RCC 7860 (cell line): Measurements from ENCODE around the gene CDK19.

Source experiments
- DNase-seq: peaks from one replicate; pipeline ENCODE4 v3.0.0-alpha.2; 2015; ENCODE audit warnings: low spot score
- FAIRE-seq: peaks from 2 replicates; lab custom pipeline; 2012; peaks lifted over from hg19 to GRCh38; lab: Jason Lieb, UNC

CDK19 gene

GRCh38 chr6:110708295-110708950 lies 106.8 kb downstream of the CDK19 start:
- no peak for FAIRE-seq
- no peak for DNase-seq

GRCh38 chr6:110705543-110705942 lies 109.7 kb downstream of the CDK19 start:
- DNase-seq (no peak), FAIRE-seq (no peak)

- no peak for DNase-seq
- no peak for FAIRE-seq
Measured at GRCh38 chr6:110703906-110704594, 111.2 kb downstream of the CDK19 start.

GRCh38 chr6:110703010-110703905 lies 112.0 kb downstream of the CDK19 start:
- DNase-seq: no peak
- FAIRE-seq: no peak

- FAIRE-seq (no peak), DNase-seq (no peak)
Measured at GRCh38 chr6:110699780-110700179, 115.5 kb downstream of the CDK19 start.

- FAIRE-seq: no peak
- DNase-seq: no peak
Measured at GRCh38 chr6:110693994-110694393, 121.3 kb downstream of the CDK19 start.

- FAIRE-seq (no peak), DNase-seq (no peak)
Measured at GRCh38 chr6:110693296-110693695, 122.0 kb downstream of the CDK19 start.

- FAIRE-seq (peak; percentile 20), DNase-seq (no peak)
Measured at GRCh38 chr6:110690916-110691315, 124.4 kb downstream of the CDK19 start.

- no peak for DNase-seq
- FAIRE-seq: no peak
Measured at GRCh38 chr6:110690106-110690654, 125.1 kb downstream of the CDK19 start.

- FAIRE-seq (no peak), DNase-seq (no peak)
Measured at GRCh38 chr6:110689275-110689935, 125.9 kb downstream of the CDK19 start.

GRCh38 chr6:110688661-110689268 lies 126.5 kb downstream of the CDK19 start:
- no peak for FAIRE-seq
- DNase-seq: no peak

- DNase-seq (no peak), FAIRE-seq (no peak)
Measured at GRCh38 chr6:110687326-110687725, 127.9 kb downstream of the CDK19 start.

GRCh38 chr6:110683241-110683640 lies 132.0 kb downstream of the CDK19 start:
- DNase-seq: no peak
- FAIRE-seq: no peak

GRCh38 chr6:110682460-110682853 lies 132.8 kb downstream of the CDK19 start:
- FAIRE-seq (peak; percentile 67), DNase-seq (peak; percentile 71)

- DNase-seq: no peak
- FAIRE-seq: no peak
Measured at GRCh38 chr6:110681543-110682459, 133.5 kb downstream of the CDK19 start.

- FAIRE-seq (no peak), DNase-seq (no peak)
Measured at GRCh38 chr6:110676396-110676795, 138.9 kb downstream of the CDK19 start.

GRCh38 chr6:110674096-110674495 lies 141.2 kb downstream of the CDK19 start:
- DNase-seq (no peak), FAIRE-seq (no peak)

- FAIRE-seq: no peak
- DNase-seq: no peak
Measured at GRCh38 chr6:110672122-110672521, 143.1 kb downstream of the CDK19 start.

GRCh38 chr6:110671447-110671846 lies 143.8 kb downstream of the CDK19 start:
- FAIRE-seq: no peak
- DNase-seq: no peak
